ENCODE data around the gene YBX3. TPM values are rescaled to one million over a fixed set of nuclear protein-coding genes. Genes with fewer than 3 reads are reported as not detected.
"Not testable (repeated sequence)": the region's sequence is repeated elsewhere in the genome, so short reads cannot be mapped to it uniquely, and the experiment has no call there.

Gene YBX3
- total and polyA plus RNA-seq, 2 donors = 36.6 to 446 TPM

GRCh38 chr12:10747730-10748129, 24.6 kb upstream of the YBX3 start:
- H3K27me3 ChIP-seq (ENCODE audit: control insufficient read depth in 2 of 2, insufficient read depth in 1 of 2, low read length in 1 of 2) = no peaks in the 10 kb centered on the region
- H3K36me3 ChIP-seq (ENCODE audit: control insufficient read depth in 2 of 2, insufficient read depth in 2 of 2, low read length in 1 of 2) = no peaks in the 10 kb centered on the region
- H3K27ac ChIP-seq (ENCODE audit: low read depth in 1 of 2, low read length in 1 of 2) = no peak overlapping the region
- 86% methylated on average over 11 of the region's 11 CpGs for WGBS
- H3K4me3 ChIP-seq (ENCODE audit: low read length in 2 of 2) = no peak overlapping the region
- DNase-seq (ENCODE audit: low read depth in 6 of 9, low spot score in 9 of 9) = no peak
- H3K4me1 ChIP-seq (ENCODE audit: control insufficient read depth in 2 of 2, insufficient read depth in 2 of 2, low read length in 2 of 2) = peaks cover 0 to 4% of the 10 kb centered on the region in 2 donors
- H3K9me3 ChIP-seq (ENCODE audit: control insufficient read depth in 2 of 2, insufficient read depth in 1 of 2, low read length in 1 of 2) = no peaks in the 10 kb centered on the region

- not testable (repeated sequence) for H3K4me1 ChIP-seq (ENCODE audit: control insufficient read depth in 2 of 2, insufficient read depth in 2 of 2, low read length in 2 of 2); H3K27ac ChIP-seq (ENCODE audit: low read depth in 1 of 2, low read length in 1 of 2); H3K4me3 ChIP-seq (ENCODE audit: low read length in 2 of 2); H3K27me3 ChIP-seq (ENCODE audit: control insufficient read depth in 2 of 2, insufficient read depth in 1 of 2, low read length in 1 of 2); H3K36me3 ChIP-seq (ENCODE audit: control insufficient read depth in 2 of 2, insufficient read depth in 2 of 2, low read length in 1 of 2); DNase-seq (ENCODE audit: low read depth in 6 of 9, low spot score in 9 of 9); H3K9me3 ChIP-seq (ENCODE audit: control insufficient read depth in 2 of 2, insufficient read depth in 1 of 2, low read length in 1 of 2)
- 97% methylated on average over 6 of the region's 6 CpGs for WGBS
These were observed 20.3 kb upstream of the YBX3 start for GRCh38 chr12:10743420-10743819.

GRCh38 chr12:10741845-10742244, 18.7 kb upstream of the YBX3 start:
- no peaks in the 10 kb centered on the region for H3K4me1 ChIP-seq (ENCODE audit: control insufficient read depth in 2 of 2, insufficient read depth in 2 of 2, low read length in 2 of 2)
- no peak overlapping the region for H3K27ac ChIP-seq (ENCODE audit: low read depth in 1 of 2, low read length in 1 of 2)
- no peaks in the 10 kb centered on the region for H3K27me3 ChIP-seq (ENCODE audit: control insufficient read depth in 2 of 2, insufficient read depth in 1 of 2, low read length in 1 of 2)
- H3K9me3 ChIP-seq (ENCODE audit: control insufficient read depth in 2 of 2, insufficient read depth in 1 of 2, low read length in 1 of 2) = no peaks in the 10 kb centered on the region
- no peak for DNase-seq (ENCODE audit: low read depth in 6 of 9, low spot score in 9 of 9)
- H3K36me3 ChIP-seq (ENCODE audit: control insufficient read depth in 2 of 2, insufficient read depth in 2 of 2, low read length in 1 of 2) = no peaks in the 10 kb centered on the region
- H3K4me3 ChIP-seq (ENCODE audit: low read length in 2 of 2) = no peak overlapping the region

GRCh38 chr12:10740182-10740581, 17.1 kb upstream of the YBX3 start:
- no peaks in the 10 kb centered on the region for H3K4me1 ChIP-seq (ENCODE audit: control insufficient read depth in 2 of 2, insufficient read depth in 2 of 2, low read length in 2 of 2)
- H3K27ac ChIP-seq (ENCODE audit: low read depth in 1 of 2, low read length in 1 of 2) = no peak overlapping the region
- H3K9me3 ChIP-seq (ENCODE audit: control insufficient read depth in 2 of 2, insufficient read depth in 1 of 2, low read length in 1 of 2) = no peaks in the 10 kb centered on the region
- H3K27me3 ChIP-seq (ENCODE audit: control insufficient read depth in 2 of 2, insufficient read depth in 1 of 2, low read length in 1 of 2) = no peaks in the 10 kb centered on the region
- H3K4me3 ChIP-seq (ENCODE audit: low read length in 2 of 2) = no peak overlapping the region
- no peak for DNase-seq (ENCODE audit: low read depth in 6 of 9, low spot score in 9 of 9)
- H3K36me3 ChIP-seq (ENCODE audit: control insufficient read depth in 2 of 2, insufficient read depth in 2 of 2, low read length in 1 of 2) = no peaks in the 10 kb centered on the region
- WGBS = 91% methylated on average over 1 of the region's 1 CpG

- H3K27me3 ChIP-seq (ENCODE audit: control insufficient read depth in 2 of 2, insufficient read depth in 1 of 2, low read length in 1 of 2) = no peaks in the 10 kb centered on the region
- no peak overlapping the region for H3K27ac ChIP-seq (ENCODE audit: low read depth in 1 of 2, low read length in 1 of 2)
- no peak for DNase-seq (ENCODE audit: low read depth in 6 of 9, low spot score in 9 of 9)
- H3K4me1 ChIP-seq (ENCODE audit: control insufficient read depth in 2 of 2, insufficient read depth in 2 of 2, low read length in 2 of 2) = no peaks in the 10 kb centered on the region
- no peaks in the 10 kb centered on the region for H3K9me3 ChIP-seq (ENCODE audit: control insufficient read depth in 2 of 2, insufficient read depth in 1 of 2, low read length in 1 of 2)
- no peaks in the 10 kb centered on the region for H3K36me3 ChIP-seq (ENCODE audit: control insufficient read depth in 2 of 2, insufficient read depth in 2 of 2, low read length in 1 of 2)
- 97% methylated on average over 8 of the region's 8 CpGs for WGBS
- no peak overlapping the region for H3K4me3 ChIP-seq (ENCODE audit: low read length in 2 of 2)
These were observed 16.3 kb upstream of the YBX3 start for GRCh38 chr12:10739157-10740118.

- H3K4me3 ChIP-seq (ENCODE audit: low read length in 2 of 2) = no peak overlapping the region
- 84% methylated on average over 1 of the region's 1 CpG for WGBS
- H3K9me3 ChIP-seq (ENCODE audit: control insufficient read depth in 2 of 2, insufficient read depth in 1 of 2, low read length in 1 of 2) = no peaks in the 10 kb centered on the region
- no peak overlapping the region for H3K27ac ChIP-seq (ENCODE audit: low read depth in 1 of 2, low read length in 1 of 2)
- H3K27me3 ChIP-seq (ENCODE audit: control insufficient read depth in 2 of 2, insufficient read depth in 1 of 2, low read length in 1 of 2) = no peaks in the 10 kb centered on the region
- DNase-seq (ENCODE audit: low read depth in 6 of 9, low spot score in 9 of 9) = no peak
- H3K36me3 ChIP-seq (ENCODE audit: control insufficient read depth in 2 of 2, insufficient read depth in 2 of 2, low read length in 1 of 2) = no peaks in the 10 kb centered on the region
- no peaks in the 10 kb centered on the region for H3K4me1 ChIP-seq (ENCODE audit: control insufficient read depth in 2 of 2, insufficient read depth in 2 of 2, low read length in 2 of 2)
These were observed 14.1 kb upstream of the YBX3 start for GRCh38 chr12:10737249-10737648.

GRCh38 chr12:10736463-10736862, 13.3 kb upstream of the YBX3 start:
- WGBS = 94% methylated on average over 1 of the region's 1 CpG
- Histone ChIP-seq H3K4me1 (ENCODE audit: control insufficient read depth in 2 of 2, insufficient read depth in 2 of 2, low read length in 2 of 2) (no peaks in the 10 kb centered on the region), H3K9me3 (ENCODE audit: control insufficient read depth in 2 of 2, insufficient read depth in 1 of 2, low read length in 1 of 2) (no peaks in the 10 kb centered on the region), H3K36me3 (ENCODE audit: control insufficient read depth in 2 of 2, insufficient read depth in 2 of 2, low read length in 1 of 2) (no peaks in the 10 kb centered on the region), H3K4me3 (ENCODE audit: low read length in 2 of 2) (no peak overlapping the region), H3K27ac (ENCODE audit: low read depth in 1 of 2, low read length in 1 of 2) (no peak overlapping the region), H3K27me3 (ENCODE audit: control insufficient read depth in 2 of 2, insufficient read depth in 1 of 2, low read length in 1 of 2) (no peaks in the 10 kb centered on the region)
- no peak for DNase-seq (ENCODE audit: low read depth in 6 of 9, low spot score in 9 of 9)

GRCh38 chr12:10735428-10735827, 12.3 kb upstream of the YBX3 start:
- Histone ChIP-seq H3K36me3 (ENCODE audit: control insufficient read depth in 2 of 2, insufficient read depth in 2 of 2, low read length in 1 of 2) (no peaks in the 10 kb centered on the region), H3K4me1 (ENCODE audit: control insufficient read depth in 2 of 2, insufficient read depth in 2 of 2, low read length in 2 of 2) (no peaks in the 10 kb centered on the region), H3K27me3 (ENCODE audit: control insufficient read depth in 2 of 2, insufficient read depth in 1 of 2, low read length in 1 of 2) (no peaks in the 10 kb centered on the region), H3K27ac (ENCODE audit: low read depth in 1 of 2, low read length in 1 of 2) (no peak overlapping the region), H3K4me3 (ENCODE audit: low read length in 2 of 2) (no peak overlapping the region), H3K9me3 (ENCODE audit: control insufficient read depth in 2 of 2, insufficient read depth in 1 of 2, low read length in 1 of 2) (no peaks in the 10 kb centered on the region)
- DNase-seq (ENCODE audit: low read depth in 6 of 9, low spot score in 9 of 9) = no peak

GRCh38 chr12:10732549-10732948, 9.4 kb upstream of the YBX3 start:
- 97% methylated on average over 4 of the region's 4 CpGs for WGBS
- H3K27me3 ChIP-seq (ENCODE audit: control insufficient read depth in 2 of 2, insufficient read depth in 1 of 2, low read length in 1 of 2) = no peaks in the 10 kb centered on the region
- no peaks in the 10 kb centered on the region for H3K36me3 ChIP-seq (ENCODE audit: control insufficient read depth in 2 of 2, insufficient read depth in 2 of 2, low read length in 1 of 2)
- no peak overlapping the region for H3K4me3 ChIP-seq (ENCODE audit: low read length in 2 of 2)
- no peaks in the 10 kb centered on the region for H3K9me3 ChIP-seq (ENCODE audit: control insufficient read depth in 2 of 2, insufficient read depth in 1 of 2, low read length in 1 of 2)
- no peaks in the 10 kb centered on the region for H3K4me1 ChIP-seq (ENCODE audit: control insufficient read depth in 2 of 2, insufficient read depth in 2 of 2, low read length in 2 of 2)
- H3K27ac ChIP-seq (ENCODE audit: low read depth in 1 of 2, low read length in 1 of 2) = no peak overlapping the region
- no peak for DNase-seq (ENCODE audit: low read depth in 6 of 9, low spot score in 9 of 9)

All from thymus (tissue), 11 donors.